Loucy (cell line): Measurements from ENCODE around the gene CKLF.

Experiments
- H2AFZ ChIP-seq: fragments of 200-600 bp; sonication (generic); 2 replicates; pipeline ENCODE4 v1.6.0; 2016; ENCODE audit warnings: antibody characterized with exemption, mild to moderate bottlenecking, low read length, moderate library complexity
- H3F3A ChIP-seq: fragments of 200-600 bp; 2 replicates; pipeline ENCODE4 v1.6.0; 2016; ENCODE audit warnings: antibody characterized with exemption, low read depth, mild to moderate bottlenecking
- H3K27me3 ChIP-seq: fragments of 200-600 bp; sonication (generic); 2 replicates; pipeline ENCODE4 v1.6.1; 2014; ENCODE audit warnings: low read length, mild to moderate bottlenecking; ENCODE audit not compliant: insufficient read depth, poor library complexity, severe bottlenecking
- H3K36me3 ChIP-seq: fragments of 200-600 bp; sonication (generic); 2 replicates; pipeline ENCODE4 v1.6.1; 2016; ENCODE audit warnings: low read length; ENCODE audit not compliant: insufficient read depth
- H3K4me1 ChIP-seq: fragments of 200-600 bp; sonication (generic); 2 replicates; pipeline ENCODE4 v1.5.1; 2014; ENCODE audit warnings: low read length, mild to moderate bottlenecking; ENCODE audit not compliant: insufficient read depth, poor library complexity, severe bottlenecking
- H3K4me2 ChIP-seq: fragments of 200-600 bp; sonication (generic); 2 replicates; pipeline ENCODE4 v1.6.0; 2014; ENCODE audit warnings: antibody characterized with exemption, low read length, low read depth, mild to moderate bottlenecking; ENCODE audit not compliant: poor library complexity, severe bottlenecking
- H3K4me3 ChIP-seq: fragments of 200-600 bp; sonication (generic); 2 replicates; pipeline ENCODE4 v1.5.1; 2014; ENCODE audit warnings: low read length, mild to moderate bottlenecking, mixed read lengths; ENCODE audit not compliant: poor library complexity, severe bottlenecking
- H3K79me2 ChIP-seq: fragments of 200-600 bp; sonication (generic); 2 replicates; pipeline ENCODE4 v1.6.1; 2014; ENCODE audit warnings: low read length; ENCODE audit not compliant: insufficient read depth
- H3K9ac ChIP-seq: fragments of 200-600 bp; sonication (generic); 2 replicates; pipeline ENCODE4 v1.6.0; 2014; ENCODE audit warnings: mild to moderate bottlenecking, low read depth, low read length, moderate library complexity; ENCODE audit not compliant: poor library complexity, severe bottlenecking
- H3K9me2 ChIP-seq: fragments of 200-600 bp; sonication (generic); replicated peaks from 2 replicates; pipeline ENCODE4 v1.6.1; 2016; ENCODE audit warnings: low read depth, low read length, mixed read lengths
- H3K9me3 ChIP-seq: fragments of 200-600 bp; sonication (generic); 2 replicates; pipeline ENCODE4 v1.6.1; 2014; ENCODE audit warnings: mild to moderate bottlenecking, antibody characterized with exemption, low read length, low read depth; ENCODE audit not compliant: insufficient read depth
- H4K20me1 ChIP-seq: fragments of 200-600 bp; sonication (generic); 2 replicates; pipeline ENCODE4 v1.6.0; 2014; ENCODE audit warnings: antibody characterized with exemption, low read length, mild to moderate bottlenecking; ENCODE audit not compliant: insufficient read depth, poor library complexity, severe bottlenecking
- CTCF ChIP-seq: fragments of 200-600 bp; sonication (generic); conservative IDR thresholded peaks from 2 replicates; pipeline ENCODE4 v1.5.1; 2014; ENCODE audit warnings: mild to moderate bottlenecking, antibody characterized with exemption, low read length
- EZH2phosphoT487 ChIP-seq: fragments of 200-600 bp; IDR thresholded peaks from 2 replicates; pipeline ENCODE4 v1.6.1; 2018; ENCODE audit warnings: antibody characterized with exemption, mild to moderate bottlenecking, moderate library complexity, borderline replicate concordance

CKLF gene

GRCh38 chr16:66599726-66600125 lies 47.4 kb downstream of the CKLF start:
- Histone ChIP-seq H3K36me3 (no peaks in the 10 kb centered on the region), H3K9ac (no peak overlapping the region), H3K79me2 (peaks cover under 1% of the 10 kb centered on the region; the same call in 1 of the 2 replicates), H3K4me2 (no peak overlapping the region), H2AFZ (no peak overlapping the region), H4K20me1 (no peaks in the 10 kb centered on the region), H3K9me3 (peaks cover 6% of the 10 kb centered on the region; the same call in 1 of the 2 replicates), H3K4me1 (peaks cover 8% of the 10 kb centered on the region), H3K4me3 (no peak overlapping the region), H3F3A (peaks cover 3% of the 10 kb centered on the region; the same call in 1 of the 2 replicates), H3K27me3 (no peaks in the 10 kb centered on the region), H3K9me2 (no peaks in the 10 kb centered on the region)
- no peak for TF ChIP-seq EZH2phosphoT487

- H3K27me3 ChIP-seq = peaks cover 6% of the 10 kb centered on the region
- H3K79me2 ChIP-seq = peaks cover 8% of the 10 kb centered on the region
- peaks cover 6% of the 10 kb centered on the region; the same call in 1 of the 2 replicates for H3K9me3 ChIP-seq
- no peak overlapping the region for H2AFZ ChIP-seq
- peaks cover 6% of the 10 kb centered on the region for H4K20me1 ChIP-seq
- peaks cover 8% of the 10 kb centered on the region for H3K4me1 ChIP-seq
- H3K36me3 ChIP-seq = no peaks in the 10 kb centered on the region
- H3K4me2 ChIP-seq = no peak overlapping the region
- H3K9me2 ChIP-seq = no peaks in the 10 kb centered on the region
- H3K4me3 ChIP-seq = no peak overlapping the region
- peaks cover 3% of the 10 kb centered on the region; the same call in 1 of the 2 replicates for H3F3A ChIP-seq
- TF ChIP-seq EZH2phosphoT487 (no peak), CTCF (no peak)
- H3K9ac ChIP-seq = no peak overlapping the region
Observed at GRCh38 chr16:66600477-66600876, 48.1 kb downstream of the CKLF start.

GRCh38 chr16:66601471-66601870 lies 49.1 kb downstream of the CKLF start:
- H3K79me2 ChIP-seq = peaks cover 18% of the 10 kb centered on the region
- H3K9me3 ChIP-seq = peaks cover 6% of the 10 kb centered on the region; the same call in 1 of the 2 replicates
- no peaks in the 10 kb centered on the region for H3K36me3 ChIP-seq
- no peak overlapping the region for H2AFZ ChIP-seq
- peaks cover 17% of the 10 kb centered on the region for H3K4me1 ChIP-seq
- H4K20me1 ChIP-seq = peaks cover 16% of the 10 kb centered on the region
- no peak overlapping the region for H3K4me3 ChIP-seq
- no peak overlapping the region for H3K4me2 ChIP-seq
- peaks cover 3% of the 10 kb centered on the region; the same call in 1 of the 2 replicates for H3F3A ChIP-seq
- no peaks in the 10 kb centered on the region for H3K9me2 ChIP-seq
- H3K9ac ChIP-seq = no peak overlapping the region
- peaks cover 6% of the 10 kb centered on the region for H3K27me3 ChIP-seq
- no peak for TF ChIP-seq EZH2phosphoT487
- no peak for TF ChIP-seq CTCF
